KMS-11 (cell line): Measurements from ENCODE around the gene HDGFL3.

Experiments
- H2AFZ ChIP-seq: fragments of 200-600 bp; sonication (generic); 2 replicates; pipeline ENCODE4 v1.6.1; 2016; ENCODE audit warnings: antibody characterized with exemption, mixed run types, low read depth
- H3K27ac ChIP-seq: fragments of 200-600 bp; sonication (generic); 2 replicates; pipeline ENCODE4 v1.6.1; 2016; ENCODE audit warnings: mild to moderate bottlenecking, mixed run types
- H3K27me3 ChIP-seq: fragments of 200-600 bp; sonication (generic); 2 replicates; pipeline ENCODE4 v1.6.1; 2017; ENCODE audit warnings: mild to moderate bottlenecking, low read depth, mixed run types, moderate library complexity; ENCODE audit not compliant: insufficient read depth
- H3K36me3 ChIP-seq: fragments of 200-600 bp; sonication (generic); 2 replicates; pipeline ENCODE4 v1.6.1; 2017; ENCODE audit warnings: mild to moderate bottlenecking, mixed run types; ENCODE audit not compliant: insufficient read depth
- H3K4me1 ChIP-seq: fragments of 200-600 bp; sonication (generic); 2 replicates; pipeline ENCODE4 v1.6.1; 2016; ENCODE audit warnings: mild to moderate bottlenecking, low read depth, mixed run types; ENCODE audit not compliant: poor library complexity, severe bottlenecking
- H3K4me2 ChIP-seq: fragments of 200-600 bp; sonication (generic); 2 replicates; pipeline ENCODE4 v1.7.0; 2016; ENCODE audit warnings: mild to moderate bottlenecking, mixed run types
- H3K4me3 ChIP-seq: fragments of 200-600 bp; sonication (generic); IDR thresholded peaks from 2 replicates; pipeline ENCODE4 v1.6.1; 2017; ENCODE audit warnings: low read depth, low read length, mixed read lengths; ENCODE audit not compliant: insufficient read depth
- H3K79me2 ChIP-seq: fragments of 200-600 bp; sonication (generic); 2 replicates; pipeline ENCODE4 v1.6.1; 2016; ENCODE audit warnings: low read depth, mixed run types; ENCODE audit not compliant: insufficient read depth
- H3K9ac ChIP-seq: fragments of 200-600 bp; sonication (generic); 2 replicates; pipeline ENCODE4 v1.6.1; 2016; ENCODE audit warnings: mild to moderate bottlenecking, mixed run types
- H4K20me1 ChIP-seq: fragments of 200-600 bp; sonication (generic); 2 replicates; pipeline ENCODE4 v1.6.1; 2016; ENCODE audit warnings: mild to moderate bottlenecking, mixed run types; ENCODE audit not compliant: insufficient read depth
- CTCF ChIP-seq: fragments of 200-600 bp; sonication (generic); conservative IDR thresholded peaks from 2 replicates; pipeline ENCODE4 v1.6.1; 2017; ENCODE audit warnings: low read depth, mild to moderate bottlenecking, antibody characterized with exemption, low read length, moderate library complexity, mixed read lengths

HDGFL3 gene

GRCh38 chr15:83207009-83207659 lies 489 bp downstream of the HDGFL3 start:
- TF ChIP-seq CTCF, result no peak
- Histone ChIP-seq H3K79me2 (no peaks in the 10 kb centered on the region), H3K4me3 (no peak overlapping the region), H3K27ac (no peak overlapping the region), H3K9ac (no peak overlapping the region), H3K4me1 (no peaks in the 10 kb centered on the region), H2AFZ (peak overlapping the region; percentile 58), H4K20me1 (no peaks in the 10 kb centered on the region), H3K4me2 (peak overlapping the region; percentile 49), H3K27me3 (peaks cover 55% of the 10 kb centered on the region), H3K36me3 (no peaks in the 10 kb centered on the region)

DNA sequence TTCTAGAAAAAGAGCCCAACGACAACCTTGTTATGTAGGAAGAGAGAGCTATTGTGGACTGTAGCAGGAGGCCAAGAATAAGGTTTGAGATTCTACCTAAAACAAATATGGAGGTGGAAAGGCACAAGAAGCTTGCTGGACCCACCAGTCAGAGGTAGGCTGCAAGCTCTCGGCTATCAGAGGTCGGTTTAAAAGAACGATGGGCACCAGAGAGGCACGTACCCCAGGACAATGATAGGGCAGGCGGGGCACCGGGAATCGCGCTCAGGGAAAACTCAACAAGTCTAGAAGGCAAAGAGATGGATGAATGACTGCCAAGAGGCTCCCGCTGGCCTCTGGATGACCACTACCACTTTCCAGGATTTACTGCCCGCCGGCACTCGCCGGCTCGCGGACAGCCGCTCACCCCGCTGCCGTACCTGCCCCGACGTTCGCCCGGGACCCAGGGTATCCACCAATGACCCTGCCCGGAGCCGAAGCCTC lies 1.1 kb downstream of the HDGFL3 start:
- no peaks in the 10 kb centered on the region for H3K79me2 ChIP-seq

DNA sequence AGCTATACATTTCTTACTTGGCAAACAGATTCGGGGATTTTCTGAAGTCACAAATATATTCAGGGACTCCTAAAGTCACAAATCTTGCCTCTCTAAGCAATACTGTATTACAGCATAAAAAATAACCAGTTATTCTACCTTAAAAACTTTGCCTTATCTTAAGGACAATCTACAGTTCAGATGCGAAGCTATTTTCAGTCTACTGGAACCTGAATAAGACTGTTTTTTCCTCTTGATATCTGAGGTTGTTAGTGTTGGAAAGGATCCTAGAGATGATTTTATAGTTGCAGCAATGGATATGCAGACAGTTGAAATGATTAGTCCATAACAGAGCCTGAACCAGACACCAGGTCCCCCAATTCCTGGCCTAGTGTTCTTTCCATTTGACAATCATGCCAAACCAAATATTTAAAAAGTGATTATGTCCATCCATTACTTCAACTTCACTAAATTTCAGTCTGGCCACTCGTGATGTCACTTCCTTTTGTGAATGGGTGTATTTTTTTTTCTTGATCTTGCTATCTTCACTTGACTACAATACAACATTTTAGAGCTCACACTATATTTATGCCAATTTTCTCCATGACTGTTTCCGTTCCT lies 1.8 kb downstream of the HDGFL3 start:
- Histone ChIP-seq H3K4me1 (peaks cover 7% of the 10 kb centered on the region), H3K79me2 (no peaks in the 10 kb centered on the region), H3K36me3 (no peaks in the 10 kb centered on the region), H3K9ac (no peak overlapping the region), H3K4me3 (no peak overlapping the region), H3K27ac (no peak overlapping the region), H4K20me1 (no peaks in the 10 kb centered on the region), H2AFZ (no peak overlapping the region), H3K27me3 (peaks cover 68% of the 10 kb centered on the region), H3K4me2 (no peak overlapping the region)
- TF ChIP-seq CTCF, result no peak

More for the DNA sequence above, 1.1 kb downstream of the HDGFL3 start:
- no peak overlapping the region for H3K27ac ChIP-seq
- peak overlapping the region; percentile 49 for H3K4me2 ChIP-seq
- H3K9ac ChIP-seq, result no peak overlapping the region
- no peaks in the 10 kb centered on the region for H4K20me1 ChIP-seq
- H3K36me3 ChIP-seq, result no peaks in the 10 kb centered on the region
- TF ChIP-seq CTCF, result no peak
- H3K4me3 ChIP-seq, result no peak overlapping the region
- H3K4me1 ChIP-seq, result no peaks in the 10 kb centered on the region
- H2AFZ ChIP-seq, result peak overlapping the region; percentile 58; the same call in 1 of the 2 replicates
- H3K27me3 ChIP-seq, result peaks cover 61% of the 10 kb centered on the region

DNA sequence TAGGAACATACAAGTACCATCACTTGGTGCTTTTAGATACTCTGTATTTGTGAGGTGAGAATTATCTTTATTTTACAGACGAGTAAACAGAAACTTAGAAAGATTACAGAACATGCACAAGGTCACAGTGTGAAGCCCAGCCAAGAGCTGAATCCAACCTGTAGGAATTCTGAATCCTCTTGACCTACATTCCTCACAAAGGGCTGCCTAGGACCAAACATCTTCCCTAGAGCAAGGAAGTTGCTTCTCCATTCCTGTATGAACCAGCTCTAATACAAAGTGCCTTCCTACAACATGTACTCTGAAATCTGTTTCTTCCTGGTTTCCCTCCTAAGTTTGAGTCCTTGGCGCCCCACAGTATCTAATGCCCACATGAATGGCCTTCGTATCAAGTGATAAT lies 2.9 kb downstream of the HDGFL3 start:
- Histone ChIP-seq H3K36me3 (no peaks in the 10 kb centered on the region), H3K27me3 (peaks cover 69% of the 10 kb centered on the region), H4K20me1 (no peaks in the 10 kb centered on the region), H3K27ac (no peak overlapping the region), H3K79me2 (no peaks in the 10 kb centered on the region), H3K4me1 (peaks cover 19% of the 10 kb centered on the region), H3K9ac (no peak overlapping the region), H2AFZ (no peak overlapping the region), H3K4me3 (no peak overlapping the region), H3K4me2 (no peak overlapping the region)
- TF ChIP-seq CTCF, result no peak
